ENCODE data around the gene AP4S1.
"Not testable (repeated sequence)": the region's sequence is repeated elsewhere in the genome, so short reads cannot be mapped to it uniquely, and the experiment has no call there.

Gene AP4S1

DNA sequence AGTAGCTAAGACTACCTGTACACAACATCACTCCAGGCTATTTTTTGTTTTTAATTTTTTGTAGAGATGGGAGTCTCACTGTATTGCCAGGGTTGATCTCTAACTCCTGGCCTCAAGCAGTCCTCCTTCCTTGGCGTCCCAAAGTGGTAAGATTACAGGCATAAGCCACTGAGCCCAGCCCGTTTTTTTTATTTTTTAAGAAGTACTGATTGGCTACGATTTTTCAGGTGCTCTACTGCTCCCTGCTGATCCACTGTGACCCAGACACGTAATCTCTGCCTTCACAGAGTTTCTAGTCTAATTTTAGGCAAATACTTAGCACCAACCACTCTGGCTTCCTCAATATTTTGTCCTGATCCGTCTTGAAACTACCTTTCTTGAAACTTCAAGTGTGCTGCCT lies 5.0 kb downstream of the AP4S1 start:
- intact Hi-C loops (cut with DNase I): no loop called here
- no peak for DNase-seq

DNA sequence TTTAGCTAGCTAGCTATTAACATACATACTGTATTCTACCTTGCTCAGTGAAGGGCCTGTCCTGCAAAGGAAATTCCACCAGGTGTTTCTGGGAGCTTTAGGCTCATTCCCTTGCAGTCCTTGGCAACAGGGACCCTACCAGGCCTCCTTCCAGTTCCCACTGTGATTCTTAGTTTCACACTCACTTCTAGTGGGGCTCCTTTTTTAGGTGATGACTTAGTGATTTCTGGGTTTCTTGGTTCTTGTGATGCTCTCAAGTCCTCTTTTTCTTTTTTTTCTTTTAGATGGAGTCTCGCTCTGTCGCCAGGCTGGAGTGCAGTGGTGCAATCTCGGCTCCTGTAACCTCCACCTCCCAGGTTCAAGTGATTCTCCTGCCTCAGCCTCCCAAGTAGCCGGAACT lies 11.1 kb downstream of the AP4S1 start:
- intact Hi-C loops (cut with DNase I): no loop called here
- DNase-seq: no peak

DNA sequence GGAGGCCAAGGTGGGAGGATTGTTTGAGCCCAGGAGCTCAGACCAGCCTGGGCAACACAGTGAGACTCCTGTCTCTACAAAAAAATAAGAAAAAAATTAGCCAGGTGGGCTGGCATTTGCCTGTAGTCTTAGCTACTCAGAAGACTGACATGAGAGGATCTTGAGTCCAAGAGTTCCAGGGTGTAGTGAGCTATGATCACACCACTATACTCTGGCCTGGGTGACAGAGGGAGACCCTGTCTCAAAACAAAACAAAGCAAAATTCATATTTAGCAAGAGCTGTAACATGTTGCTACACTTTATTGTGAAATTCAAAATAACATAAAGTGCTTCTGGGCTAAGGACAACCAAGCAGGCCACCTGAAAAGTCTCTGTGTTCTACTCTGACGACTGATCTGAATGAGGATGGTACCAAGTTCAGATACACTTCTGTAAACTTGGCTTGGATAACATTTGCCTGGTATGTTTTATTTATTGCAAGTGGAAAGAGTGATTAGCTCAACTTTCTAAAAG lies 12.3 kb downstream of the AP4S1 start:
- no peak for DNase-seq
- intact Hi-C loops (cut with DNase I): no loop called here

DNA sequence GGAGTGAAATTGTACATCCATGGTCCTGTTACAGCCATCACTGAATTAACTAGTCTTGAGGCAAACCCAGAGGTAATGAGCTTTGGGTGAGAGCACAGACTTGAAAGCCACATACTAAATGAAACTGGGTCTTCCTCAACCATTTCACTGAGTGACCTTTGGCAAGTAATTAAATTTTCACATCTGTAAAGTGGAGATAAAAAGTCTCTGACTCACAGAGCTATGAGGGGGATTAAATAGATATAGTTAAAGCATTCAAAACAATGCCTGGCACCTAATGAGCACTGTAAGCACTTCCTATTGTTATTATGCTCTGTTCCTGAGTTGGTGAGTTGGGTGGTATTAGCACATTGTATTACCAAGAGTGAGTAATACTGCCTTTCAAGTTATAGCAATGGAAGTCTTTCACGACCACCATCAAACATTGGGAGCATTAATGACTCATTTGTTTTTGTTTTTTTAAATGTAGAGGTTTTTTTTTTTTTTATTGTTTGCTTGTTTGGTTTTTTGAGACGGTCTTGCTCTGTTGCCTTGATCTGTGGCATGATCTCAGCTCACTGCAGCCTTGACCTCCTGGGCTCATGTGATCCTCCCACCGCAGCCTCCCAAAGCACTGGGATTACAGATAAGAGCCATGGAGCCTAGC lies 13.2 kb downstream of the AP4S1 start:
- intact Hi-C loops (cut with DNase I): no loop called here

DNA sequence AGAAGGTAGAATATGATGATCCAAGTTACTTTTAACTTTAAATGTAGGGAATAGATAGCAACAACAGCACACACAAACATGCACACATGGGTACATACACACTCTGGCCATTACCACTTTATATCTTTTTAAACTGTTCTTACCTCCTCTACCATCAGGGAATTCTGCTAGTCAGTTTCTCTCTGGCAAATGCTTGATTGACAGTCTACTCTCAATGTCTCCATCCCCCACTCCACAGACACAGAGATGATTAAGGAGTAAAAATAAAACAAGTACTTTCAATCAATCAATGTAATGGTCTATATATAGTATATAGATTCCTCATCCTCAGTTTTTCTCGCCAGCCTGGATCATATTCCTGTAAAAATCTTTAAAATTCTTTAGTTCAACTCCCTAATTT lies 16.9 kb downstream of the AP4S1 start:
- DNase-seq: no peak
- intact Hi-C loops (cut with DNase I): no loop called here

More for the DNA sequence above, 13.2 kb downstream of the AP4S1 start:
- no peak for DNase-seq

DNA sequence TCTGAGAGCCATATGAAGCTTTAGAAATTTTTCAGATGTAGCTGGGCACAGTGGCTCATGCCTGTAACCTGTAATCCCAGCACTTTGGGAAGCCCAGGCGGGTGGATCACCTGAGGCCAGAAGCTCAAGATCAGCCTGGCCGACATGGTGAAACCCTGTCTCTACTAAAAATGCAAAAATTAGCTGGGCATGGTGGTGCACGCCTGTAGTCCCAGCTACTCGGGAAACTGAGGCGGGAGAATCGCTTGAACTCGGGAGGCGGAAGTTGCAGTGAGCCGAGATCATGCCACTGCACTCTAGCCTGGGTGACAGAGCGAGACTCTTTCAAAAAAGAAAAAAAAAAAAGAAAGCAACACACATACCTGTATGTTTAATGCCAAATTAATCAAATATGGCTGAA lies 17.4 kb downstream of the AP4S1 start:
- DNase-seq; intact Hi-C loops (cut with DNase I): not testable (repeated sequence)

DNA sequence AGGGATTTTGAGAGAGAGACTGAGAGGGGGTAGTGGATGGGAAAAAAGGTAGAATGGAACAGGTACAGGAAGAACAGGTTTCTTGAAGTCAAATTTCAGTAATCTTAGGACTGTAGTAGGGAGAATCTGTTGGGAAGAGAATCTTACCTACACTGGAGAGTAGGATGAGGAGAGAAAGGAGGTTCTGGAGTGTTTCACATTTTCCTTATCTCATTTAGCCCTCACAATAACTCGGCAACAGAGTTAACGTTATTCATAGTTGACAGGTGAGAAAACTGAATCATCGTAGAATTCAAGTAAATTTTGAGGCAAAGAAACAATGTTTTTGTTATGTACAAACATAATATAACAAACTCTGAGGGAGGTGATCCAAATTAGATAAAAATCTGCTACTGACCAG lies 17.9 kb downstream of the AP4S1 start:
- DNase-seq: no peak
- intact Hi-C loops (cut with DNase I): no loop called here

DNA sequence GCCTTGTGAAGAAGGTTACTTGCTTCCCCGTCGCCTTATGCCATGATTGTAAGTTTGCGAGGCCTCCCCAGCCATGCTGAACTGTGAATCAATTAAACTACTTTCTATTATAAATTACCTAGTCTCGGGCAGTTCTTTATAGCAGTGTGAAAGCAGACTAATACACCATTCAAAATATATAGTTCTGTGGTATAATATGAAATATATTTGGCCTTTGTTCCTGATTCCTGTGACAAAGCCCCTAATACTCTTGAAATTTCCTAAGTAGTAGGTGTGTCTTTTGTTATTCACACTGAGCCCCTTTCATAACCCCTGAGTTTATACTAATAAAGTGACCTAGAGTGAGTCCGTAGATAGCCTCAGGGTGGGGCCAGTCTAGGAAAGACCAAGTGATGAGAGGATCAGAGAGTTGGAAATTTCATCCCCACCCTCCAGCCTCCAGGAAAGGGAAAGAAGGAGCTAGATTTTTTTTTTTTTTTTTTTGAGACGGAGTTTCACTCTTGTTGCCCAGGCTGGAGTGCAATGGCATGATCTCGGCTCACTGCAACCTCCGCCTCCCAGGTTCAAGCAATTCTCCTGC lies 20.1 kb downstream of the AP4S1 start:
- intact Hi-C loops (cut with DNase I): no loop called here

DNA sequence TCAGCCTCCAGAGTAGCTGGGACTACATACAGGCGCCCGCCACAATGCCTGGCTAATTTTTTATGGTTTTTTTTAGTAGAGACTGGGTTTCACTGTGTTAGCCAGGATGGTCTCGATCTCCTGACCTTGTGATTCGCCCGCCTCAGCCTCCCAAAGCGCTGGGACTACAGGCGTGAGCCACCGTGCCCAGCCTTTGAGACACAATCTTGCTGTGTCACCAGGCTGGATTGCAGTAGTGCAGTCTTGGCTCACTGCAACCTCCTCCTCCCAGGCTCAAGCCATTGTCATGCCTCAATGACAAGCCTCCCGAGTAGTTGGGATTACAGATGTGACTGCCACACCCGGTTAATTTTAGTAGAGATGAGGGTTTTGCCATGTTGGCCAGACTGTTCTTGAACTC lies 22.1 kb downstream of the AP4S1 start:
- intact Hi-C loops (cut with DNase I): no loop called here
- DNase-seq: no peak

More for the DNA sequence above, 20.1 kb downstream of the AP4S1 start:
- DNase-seq: no peak

DNA sequence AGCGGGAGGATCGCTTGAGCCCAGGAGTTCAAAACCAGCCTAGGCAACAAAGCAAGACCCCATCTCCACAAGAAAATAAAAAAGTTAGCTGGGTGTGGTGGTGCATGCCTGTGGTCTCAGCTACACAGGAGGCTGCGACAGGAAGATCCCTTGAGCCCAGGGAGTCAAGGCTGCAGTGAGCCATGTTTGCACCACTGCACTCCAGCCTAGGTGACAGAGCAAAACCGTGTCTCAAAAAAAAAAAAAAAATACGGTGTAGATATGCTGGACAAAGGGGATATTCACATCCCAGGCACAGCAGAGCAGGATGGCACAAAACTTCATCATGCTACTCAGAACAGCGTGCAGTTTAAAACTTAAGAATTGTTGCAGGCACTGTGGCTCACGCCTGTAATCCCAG lies 25.6 kb downstream of the AP4S1 start:
- intact Hi-C loops (cut with DNase I): no loop called here
- no peak for DNase-seq

DNA sequence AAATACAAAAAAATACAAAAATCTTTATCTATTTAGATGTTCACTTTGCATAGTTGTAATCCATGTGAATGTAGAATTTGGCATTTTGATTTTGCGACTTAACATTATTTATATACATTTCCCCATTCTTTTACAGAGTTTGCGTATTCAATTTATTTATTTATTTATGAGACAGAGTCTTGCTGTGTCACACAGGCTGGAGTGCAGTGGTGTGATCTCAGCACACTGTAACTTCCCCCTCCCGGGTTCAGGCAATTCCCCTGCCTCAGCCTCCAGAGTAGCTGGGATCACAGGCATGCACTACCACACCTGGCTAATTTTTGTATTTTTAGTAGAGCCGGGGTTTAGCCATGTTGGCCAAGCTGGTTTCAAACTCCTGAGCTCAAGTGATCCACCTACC lies 26.1 kb downstream of the AP4S1 start:
- no peak for DNase-seq
- intact Hi-C loops (cut with DNase I): no loop called here

DNA sequence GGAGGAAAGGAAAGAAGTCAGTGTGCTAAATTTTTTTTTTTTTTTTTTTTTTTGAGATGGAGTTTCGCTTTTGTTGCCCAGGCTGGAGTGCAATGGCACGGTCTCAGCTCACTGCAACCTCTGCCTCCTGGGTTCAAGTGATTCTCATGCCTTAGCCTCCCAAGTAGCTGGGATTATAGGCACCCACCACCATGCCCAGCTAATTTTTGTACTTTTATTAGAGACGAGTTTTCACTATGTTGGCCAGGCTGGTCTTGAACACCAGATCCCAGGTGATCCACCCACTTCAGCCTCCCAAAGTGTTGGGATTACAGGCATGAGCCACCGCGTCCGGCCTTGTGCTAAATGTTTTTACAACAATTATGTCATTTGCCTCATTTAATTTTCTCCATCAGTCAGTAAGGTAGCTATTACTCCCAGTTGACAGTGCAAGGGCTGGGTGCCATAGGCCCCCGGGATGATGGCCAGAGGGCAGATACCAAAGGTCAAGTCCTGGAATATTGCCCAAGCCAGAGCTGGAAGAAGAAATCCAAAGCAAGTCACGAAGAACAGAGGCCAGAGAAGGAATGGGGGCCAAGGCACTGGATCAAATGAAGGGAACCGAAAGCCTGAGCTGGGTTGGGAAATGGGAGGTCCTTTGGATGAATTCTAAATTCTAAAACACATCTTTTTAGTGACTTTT lies 27.6 kb downstream of the AP4S1 start:
- peak in 4 of 42 donors; percentile 4 to 42 (median 8) for DNase-seq

DNA sequence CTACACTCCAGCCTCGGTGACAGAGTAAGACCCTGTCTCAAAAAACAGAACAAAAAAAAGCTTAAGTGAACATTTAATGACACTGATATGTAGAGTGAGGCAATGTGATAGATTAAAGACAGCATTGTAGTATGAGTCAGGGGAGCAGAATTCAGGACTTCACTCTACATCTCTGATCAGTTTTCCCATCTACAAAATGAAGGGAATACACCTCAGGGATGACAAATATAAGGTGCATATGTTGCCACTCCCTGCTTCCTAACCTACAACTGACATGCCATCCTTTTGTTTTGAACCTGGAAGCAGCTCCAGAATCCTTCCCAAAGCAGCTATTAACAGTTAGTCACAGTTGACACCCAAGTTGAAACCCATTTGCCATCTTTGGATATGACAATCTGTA lies 31.6 kb downstream of the AP4S1 start:
- intact Hi-C loops (cut with DNase I): no loop called here

More for the DNA sequence above, 27.6 kb downstream of the AP4S1 start:
- intact Hi-C loops (cut with DNase I): not testable (repeated sequence)

DNA sequence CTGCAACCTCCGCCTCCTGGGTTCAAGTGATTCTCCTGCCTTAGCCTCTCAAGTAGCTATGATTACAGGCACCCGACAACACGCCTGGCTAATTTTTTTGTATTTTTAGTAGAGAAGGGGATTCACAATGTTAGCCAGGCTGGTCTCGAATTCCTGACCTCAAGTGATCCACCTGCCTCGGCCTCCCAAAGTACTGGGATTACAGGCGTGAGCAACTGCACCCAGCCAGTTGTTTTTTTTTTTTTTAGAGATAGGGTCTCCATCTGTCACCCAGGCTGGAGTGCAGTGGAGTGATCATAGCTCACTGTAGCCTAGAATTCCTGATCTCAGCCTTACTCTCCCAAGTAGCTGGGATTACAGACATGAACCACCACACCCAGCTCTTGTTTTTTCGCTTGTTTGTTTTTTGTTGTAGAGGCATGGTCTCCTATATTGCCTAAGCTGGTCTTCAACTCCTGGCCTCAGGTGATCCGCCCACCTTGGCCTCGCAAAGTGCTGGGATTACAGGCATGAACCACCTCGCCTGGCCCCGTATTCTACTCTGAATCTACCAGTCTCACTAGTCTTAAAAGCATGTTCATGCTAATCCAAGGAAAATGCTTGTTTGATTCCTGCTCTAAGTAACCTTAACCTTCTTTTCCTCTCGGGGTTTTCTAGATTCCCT lies 32.4 kb downstream of the AP4S1 start:
- intact Hi-C loops (cut with DNase I): no loop called here
- no peak for DNase-seq

More for the DNA sequence above, 31.6 kb downstream of the AP4S1 start:
- DNase-seq: peak in 1 of 42 donors; percentile 12

DNA sequence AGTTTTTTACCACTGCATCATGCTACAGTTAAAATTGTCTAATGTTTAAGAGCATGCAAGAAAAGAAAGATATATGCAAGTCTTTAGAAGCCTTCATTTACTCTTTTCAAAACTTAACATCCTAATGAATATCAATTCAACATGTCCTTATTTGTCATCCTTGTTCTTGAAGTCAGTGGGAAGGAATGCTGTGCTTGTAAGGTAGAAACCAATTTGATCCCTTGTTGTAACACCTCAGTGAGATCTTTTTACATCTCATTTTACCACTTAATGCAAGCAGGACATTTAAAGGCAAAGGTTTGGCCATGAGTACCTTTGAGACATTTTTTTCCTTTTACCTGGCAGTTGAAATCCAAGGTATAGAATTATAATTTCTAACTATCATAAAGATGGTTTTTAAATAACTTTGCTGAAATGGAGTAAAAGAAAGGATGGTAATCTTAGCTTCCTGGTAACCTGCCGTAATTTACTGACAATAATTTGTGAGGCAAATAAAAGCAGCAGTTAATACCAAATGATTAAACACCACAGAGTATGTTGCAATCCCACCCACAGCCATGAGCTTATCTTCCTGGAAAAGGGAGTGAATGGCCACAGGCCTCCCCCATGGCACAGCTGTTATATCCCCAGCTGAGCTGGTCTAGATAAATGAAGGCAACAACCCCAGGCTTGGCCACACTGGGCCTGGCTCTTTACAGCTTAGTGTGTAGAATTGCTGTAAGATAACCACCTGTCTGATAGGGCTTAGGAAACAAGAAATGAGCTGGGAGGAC lies 33.9 kb downstream of the AP4S1 start:
- no peak for DNase-seq
- intact Hi-C loops (cut with DNase I): no loop called here

DNA sequence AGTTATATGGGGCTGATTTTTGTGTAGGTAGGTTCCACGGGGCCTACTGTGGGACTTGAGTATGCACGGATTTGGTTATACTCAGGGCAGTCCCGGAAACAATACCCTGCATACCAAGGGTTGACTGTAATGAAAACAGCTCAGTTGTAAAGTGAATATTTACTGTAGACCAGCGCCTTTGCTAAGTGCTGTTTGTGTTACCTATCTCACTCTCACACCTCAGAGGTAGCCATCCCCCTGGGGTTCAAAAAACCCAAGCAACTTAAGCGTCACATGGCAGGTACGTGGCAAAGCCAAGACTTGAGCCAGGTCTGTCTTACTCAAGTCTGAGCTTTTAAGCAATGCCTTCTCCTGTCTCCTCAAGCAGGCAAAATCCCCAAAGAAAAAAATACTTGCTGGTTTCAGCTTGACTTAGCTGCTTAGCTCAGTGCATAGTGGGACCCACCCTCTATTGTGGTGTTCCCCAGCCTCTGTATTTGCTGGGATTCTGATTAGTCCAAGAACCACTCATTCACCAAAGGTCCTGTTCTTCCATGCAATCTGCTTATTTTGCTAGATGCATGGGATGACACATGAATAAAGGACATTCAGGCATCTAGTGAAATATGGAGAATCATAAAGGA lies 34.9 kb downstream of the AP4S1 start:
- DNase-seq: no peak
- intact Hi-C loops (cut with DNase I): no loop called here

DNA sequence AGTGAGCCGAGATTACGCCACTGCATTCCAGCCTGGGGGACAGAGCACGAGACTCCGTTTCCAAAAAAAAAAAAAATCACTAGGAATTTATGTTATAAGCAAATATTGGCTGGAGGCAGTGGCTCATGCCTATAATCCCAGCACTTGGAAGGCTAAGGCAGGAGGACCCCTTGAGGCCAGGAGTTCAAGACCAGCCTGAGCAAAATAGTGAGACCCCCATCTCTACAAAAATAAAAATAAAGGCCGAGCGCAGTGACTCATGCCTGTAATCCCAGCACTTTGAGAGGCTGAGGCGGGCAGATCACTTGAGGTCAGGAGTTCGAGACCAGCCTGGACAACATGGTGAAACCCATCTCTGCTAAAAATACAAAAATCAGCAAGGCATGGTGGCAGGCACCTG lies 37.5 kb downstream of the AP4S1 start:
- DNase-seq; intact Hi-C loops (cut with DNase I): not testable (repeated sequence)

DNA sequence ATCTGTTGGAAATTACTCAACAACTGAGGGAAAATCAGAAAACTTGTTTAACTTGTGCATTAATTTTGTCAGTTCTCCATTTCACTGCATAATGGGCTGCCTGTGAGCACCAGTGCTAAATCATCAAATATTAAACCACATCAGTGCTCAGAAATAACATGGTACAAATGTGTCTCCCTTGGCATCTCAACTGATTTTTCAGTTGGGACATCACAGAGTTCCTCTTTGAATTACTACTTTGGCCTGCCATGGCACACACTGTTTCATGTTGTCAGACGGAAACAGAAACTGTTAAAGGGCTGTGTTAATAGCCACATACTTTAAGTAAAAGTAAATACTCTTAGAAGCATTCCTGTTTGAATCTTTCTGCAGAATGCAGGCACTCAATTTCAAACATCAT lies 42.8 kb downstream of the AP4S1 start:
- intact Hi-C loops (cut with DNase I): no loop called here
- DNase-seq: no peak

DNA sequence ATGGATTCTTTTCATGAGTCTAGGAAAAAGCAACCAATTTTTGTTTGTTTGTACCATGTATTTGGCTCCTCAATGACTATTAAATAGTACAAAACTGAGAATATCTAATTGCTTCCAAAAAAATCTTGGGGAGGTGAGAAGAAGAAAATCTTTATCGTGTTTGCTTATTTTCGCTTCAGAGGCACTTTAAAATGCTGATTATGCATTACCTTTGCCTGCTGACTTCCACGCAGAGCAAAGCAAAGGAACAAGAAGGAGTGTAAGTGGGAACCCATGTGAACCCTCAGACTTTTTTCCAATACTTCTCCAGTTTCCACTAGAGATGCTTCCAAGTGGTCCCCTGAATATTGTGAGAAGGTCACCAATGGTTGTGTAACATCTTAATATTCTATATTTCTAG lies 43.9 kb downstream of the AP4S1 start:
- intact Hi-C loops (cut with DNase I): no loop called here
- no peak for DNase-seq
